ENCODE measurements around the gene S100A10.

DNA sequence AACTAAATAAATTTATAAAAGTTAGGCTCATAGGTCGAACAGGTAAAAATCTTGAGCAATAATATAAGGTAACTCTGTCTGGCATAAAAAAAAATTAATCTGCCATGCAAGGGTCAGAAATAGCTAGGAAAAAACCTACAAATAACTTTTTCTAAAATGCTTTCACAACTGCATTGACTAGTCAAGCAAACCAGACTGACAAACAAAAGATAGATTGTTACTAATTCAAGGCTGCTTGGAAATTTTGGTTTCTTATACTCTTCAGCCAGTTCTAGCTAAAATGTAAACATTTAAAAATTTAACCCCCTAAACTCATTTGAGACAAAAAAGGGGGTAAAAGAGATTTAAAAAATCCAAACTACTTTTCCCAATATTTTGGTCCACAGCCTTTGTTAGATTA is 40.8 kb downstream of the S100A10 start:
- no peak for TF ChIP-seq POLR2A (IDR thresholded peaks at IDR 0.05)
- no peak for TF ChIP-seq CTCF (IDR thresholded peaks at IDR 0.05)

Data from thyroid gland (tissue), 4 donors.